Hematopoietic multipotent progenitor cell treated with erythropoietin and hydrocortisone succinate and interleukin-3 and kit ligand, for 15 days (in vitro differentiated cells): Measurements from ENCODE around the gene LINC00237.

Experiments
- DNase-seq: peaks from one replicate; pipeline ENCODE4 v3.0.0-alpha.2; 2015; ENCODE audit warnings: low spot score

LINC00237 gene

GRCh38 chr20:21125072-21125848 is 19.1 kb upstream of the LINC00237 start:
- no peak for DNase-seq

- no peak for DNase-seq
Measured at GRCh38 chr20:21124190-21124589, 18.0 kb upstream of the LINC00237 start.

- no peak for DNase-seq
Measured at GRCh38 chr20:21118782-21119181, 12.6 kb upstream of the LINC00237 start.

DNA sequence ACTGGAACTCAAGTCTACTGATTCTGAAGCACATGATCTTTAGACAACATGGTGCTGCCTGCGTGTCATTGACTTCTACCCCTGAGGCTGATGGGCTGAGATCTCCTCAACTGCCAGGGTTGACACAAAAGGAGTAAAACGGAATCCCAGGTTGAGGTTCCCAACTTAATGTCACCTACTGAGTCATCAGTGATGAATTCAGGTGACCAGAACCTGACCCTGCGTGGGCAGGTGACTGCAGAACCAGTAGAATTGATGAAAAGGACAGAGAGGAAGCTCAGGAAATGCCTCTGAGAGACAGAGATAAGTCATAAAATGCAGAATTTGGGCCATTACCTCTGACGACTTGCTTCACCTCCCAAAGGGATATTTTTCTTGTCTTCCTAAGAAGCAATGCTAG is 12.0 kb upstream of the LINC00237 start:
- no peak for DNase-seq

DNA sequence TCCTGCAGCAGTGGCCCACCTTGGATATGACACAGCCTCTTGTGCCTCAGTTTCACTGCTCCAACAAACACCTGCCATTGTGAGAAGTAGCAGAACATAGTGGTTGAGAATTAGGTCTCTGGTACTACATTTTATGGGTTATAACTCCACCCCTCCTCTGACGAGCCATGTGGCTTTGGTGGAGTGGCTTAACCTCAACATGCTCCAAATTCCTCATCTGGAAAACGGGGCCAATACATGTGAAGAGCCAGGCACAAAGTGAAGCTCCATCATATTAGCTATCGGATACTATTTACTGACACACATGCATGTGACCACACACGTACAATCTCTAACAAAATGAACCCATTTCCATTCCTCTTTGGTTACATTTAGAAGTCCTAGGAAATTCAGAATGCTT is 11.4 kb upstream of the LINC00237 start:
- DNase-seq: no peak

DNA sequence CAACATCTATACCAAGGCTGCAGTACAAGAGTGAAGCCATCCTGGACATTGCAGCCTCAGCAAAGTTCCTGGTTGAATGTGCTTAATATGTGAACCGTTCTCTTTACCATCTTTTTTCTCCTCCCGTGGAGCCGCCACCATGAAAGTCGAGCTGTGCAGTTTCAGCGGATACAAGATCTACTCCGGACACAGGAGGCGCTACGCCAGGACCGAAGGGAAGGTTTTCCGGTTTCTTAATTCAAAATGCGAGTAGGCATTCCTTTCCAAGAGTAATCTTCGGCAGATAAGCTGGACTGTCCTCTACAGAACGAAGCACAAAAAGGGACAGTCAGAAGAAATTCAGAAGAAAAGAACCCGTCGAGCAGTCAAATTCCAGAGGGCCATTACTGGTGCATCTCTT is 8.4 kb upstream of the LINC00237 start:
- DNase-seq: no peak

DNA sequence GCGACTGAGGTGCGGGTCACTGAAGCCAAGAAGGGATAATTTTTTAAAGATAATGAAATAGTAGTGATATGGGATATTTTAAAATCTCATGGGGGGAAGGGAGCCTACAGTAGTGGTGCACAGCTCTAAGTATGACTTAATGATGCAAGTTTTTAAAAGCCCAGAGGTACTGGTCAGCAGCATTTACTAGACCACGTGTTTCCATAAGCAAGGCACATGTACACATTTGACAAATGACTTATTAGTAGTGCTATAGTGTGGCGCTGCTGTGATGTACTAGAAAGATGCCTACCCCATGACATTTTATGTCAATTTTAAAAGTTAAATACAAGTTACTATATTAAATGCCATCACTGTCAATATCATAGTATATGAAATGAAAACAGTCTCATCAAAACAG is 7.5 kb upstream of the LINC00237 start:
- no peak for DNase-seq

GRCh38 chr20:21111416-21111815 is 5.3 kb upstream of the LINC00237 start:
- no peak for DNase-seq

DNA sequence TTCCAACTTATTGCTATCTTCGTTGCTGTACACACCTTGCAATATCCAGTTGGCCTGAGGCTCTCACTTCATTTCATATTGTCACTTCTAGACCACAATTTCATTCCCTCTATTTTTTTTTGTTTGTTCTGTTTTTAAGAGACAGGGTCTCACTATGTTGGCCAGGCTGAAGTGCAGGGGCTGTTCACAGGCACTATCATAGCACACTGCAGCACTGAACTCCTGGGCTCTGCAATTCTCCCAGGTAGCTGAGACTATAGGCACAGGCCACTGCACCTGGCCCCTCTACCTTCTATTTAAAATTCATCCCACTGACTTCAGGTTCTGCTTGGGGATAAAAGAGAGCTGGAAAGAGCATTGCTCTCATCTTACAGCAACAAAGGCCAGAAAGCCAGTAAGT is 4.7 kb upstream of the LINC00237 start:
- DNase-seq: no peak

DNA sequence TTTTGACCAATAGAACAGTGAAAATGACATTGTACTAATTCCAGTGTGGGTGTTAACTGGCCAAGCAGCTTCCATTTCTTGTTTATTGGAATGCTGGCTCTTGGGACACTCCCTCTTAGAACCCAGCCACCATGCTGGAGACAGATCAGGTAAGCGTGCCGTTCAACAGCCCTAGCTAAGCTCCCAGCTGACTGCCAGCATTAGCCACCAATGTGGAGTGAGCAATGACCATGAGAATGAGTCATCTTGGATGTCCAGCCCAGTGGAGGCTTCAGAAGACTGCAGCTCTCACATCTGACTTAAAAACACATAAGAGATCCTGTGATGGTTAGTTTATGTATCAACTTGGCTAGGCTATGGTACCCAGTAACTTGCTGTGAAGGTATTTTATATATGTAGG is 3.0 kb upstream of the LINC00237 start:
- no peak for DNase-seq

GRCh38 chr20:21105429-21106170 is 558 bp downstream of the LINC00237 start:
- DNase-seq: no peak

DNA sequence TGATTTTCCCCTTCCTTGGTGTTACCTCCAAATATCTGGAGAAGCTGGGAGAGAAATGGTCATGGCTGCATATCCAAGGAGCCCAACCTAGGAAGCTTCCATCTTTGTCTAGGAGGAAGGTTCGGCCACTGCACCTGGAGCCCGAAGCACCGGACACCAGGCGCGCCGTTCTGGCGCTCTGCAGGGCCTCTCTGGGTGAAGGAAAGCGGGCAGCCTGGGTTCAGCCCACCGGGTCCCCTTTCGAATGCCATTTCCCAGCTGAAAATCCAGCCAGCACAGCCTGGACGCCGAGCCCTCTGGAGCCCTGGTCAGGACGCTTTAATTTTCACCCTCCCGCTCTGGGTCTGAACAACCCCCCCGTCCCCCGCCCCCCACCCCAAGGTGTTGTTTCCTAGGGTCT is 1.2 kb downstream of the LINC00237 start:
- DNase-seq: no peak

- DNase-seq: no peak
Measured at GRCh38 chr20:21104466-21104761, 1.7 kb downstream of the LINC00237 start.

DNA sequence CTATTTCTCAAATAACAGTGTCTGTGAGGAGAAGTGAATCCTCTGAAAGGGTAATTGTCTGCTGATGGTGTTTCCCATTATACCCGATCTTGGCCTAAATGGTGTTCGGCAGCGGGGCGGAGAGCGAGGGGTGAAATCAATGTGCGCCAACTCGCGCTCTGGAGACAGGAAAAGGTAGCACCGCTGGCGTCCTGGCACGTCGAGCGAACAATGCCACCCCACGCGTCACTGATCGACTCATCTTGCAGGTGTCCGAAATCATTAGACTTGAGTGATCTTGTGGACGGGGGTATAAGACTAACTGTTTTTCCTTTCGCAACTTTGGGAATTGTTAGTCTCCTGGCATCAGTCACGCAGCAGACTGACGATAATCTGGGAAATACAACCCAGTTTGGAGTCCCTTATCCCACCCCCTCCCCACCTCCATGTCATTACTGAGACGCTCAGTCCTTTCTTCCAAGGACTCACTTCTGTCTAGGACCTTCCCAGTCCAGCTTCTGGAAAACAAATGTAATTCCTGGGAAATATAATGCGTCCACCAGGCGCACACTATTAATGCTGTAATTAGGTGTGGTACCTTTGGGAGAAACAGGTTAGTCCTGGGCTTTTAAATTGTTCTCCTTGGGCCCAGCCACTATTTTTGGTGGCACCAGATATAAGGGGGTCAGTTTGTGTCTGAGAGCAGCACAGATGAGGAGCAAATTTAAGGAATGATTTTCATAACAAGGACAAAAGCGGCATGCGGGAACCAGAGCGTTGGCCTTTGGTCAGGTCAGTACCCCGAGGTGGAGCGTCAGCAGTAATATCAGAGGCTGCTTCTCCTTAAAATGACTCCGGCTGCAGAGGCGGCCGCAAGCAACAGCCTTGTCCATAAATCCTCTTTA is 2.3 kb downstream of the LINC00237 start:
- DNase-seq: no peak

GRCh38 chr20:21102603-21103311 is 3.4 kb downstream of the LINC00237 start:
- DNase-seq: no peak

DNA sequence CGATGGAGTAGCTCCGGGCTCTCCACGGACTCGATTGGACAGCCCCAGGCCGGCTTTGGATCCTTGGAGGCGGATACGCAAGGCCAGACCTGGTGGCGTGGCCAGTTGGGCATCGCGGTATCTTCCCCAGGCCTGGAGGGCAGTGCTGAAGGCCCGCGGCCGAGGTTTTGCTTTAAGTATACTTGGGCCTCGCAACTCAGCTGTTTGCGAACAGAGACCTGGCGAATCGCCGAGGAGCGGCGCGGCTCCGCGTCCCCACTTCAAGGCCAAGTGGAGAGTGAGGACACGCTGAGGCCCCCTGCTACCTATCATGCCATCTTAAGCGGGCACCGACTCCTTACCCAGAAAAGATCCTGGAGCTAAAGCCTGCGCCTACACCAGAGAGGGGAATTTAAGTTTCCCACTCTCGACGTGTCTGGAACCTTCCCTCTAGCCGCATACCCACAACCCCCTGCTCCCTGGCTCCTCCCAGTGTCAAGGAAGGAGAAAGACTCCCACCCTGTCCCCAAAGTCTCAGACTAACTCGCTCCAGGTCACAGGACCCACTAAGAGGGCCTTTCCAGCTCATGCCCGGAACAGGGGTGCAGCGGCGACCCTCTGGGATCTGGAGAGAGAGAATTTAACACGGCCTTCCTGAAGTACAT is 4.1 kb downstream of the LINC00237 start:
- no peak for DNase-seq

DNA sequence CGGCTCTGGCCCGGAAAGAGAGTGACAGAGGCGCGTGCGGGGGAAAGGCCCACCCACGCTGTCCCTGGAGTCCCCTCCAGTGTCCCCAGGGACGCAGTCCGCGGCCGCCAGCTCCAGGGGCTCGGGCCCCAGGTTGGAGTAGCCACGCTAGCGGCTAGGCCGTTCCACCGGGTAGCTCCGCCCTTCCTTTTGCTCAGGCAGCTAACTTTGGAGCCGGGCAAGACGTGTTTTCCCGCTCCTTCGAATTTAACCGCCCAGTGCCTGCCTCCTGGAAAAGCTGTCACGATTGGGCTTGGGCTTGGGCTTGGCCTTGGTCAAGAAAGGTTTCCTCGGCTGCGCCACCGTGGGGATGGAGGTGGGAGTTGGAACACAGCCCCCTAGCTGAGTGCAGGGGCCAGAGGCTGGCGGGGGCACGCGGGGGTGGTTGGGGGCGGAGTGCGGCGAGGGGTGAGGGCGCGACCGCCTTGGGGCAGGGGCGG is 4.7 kb downstream of the LINC00237 start:
- DNase-seq: no peak

DNA sequence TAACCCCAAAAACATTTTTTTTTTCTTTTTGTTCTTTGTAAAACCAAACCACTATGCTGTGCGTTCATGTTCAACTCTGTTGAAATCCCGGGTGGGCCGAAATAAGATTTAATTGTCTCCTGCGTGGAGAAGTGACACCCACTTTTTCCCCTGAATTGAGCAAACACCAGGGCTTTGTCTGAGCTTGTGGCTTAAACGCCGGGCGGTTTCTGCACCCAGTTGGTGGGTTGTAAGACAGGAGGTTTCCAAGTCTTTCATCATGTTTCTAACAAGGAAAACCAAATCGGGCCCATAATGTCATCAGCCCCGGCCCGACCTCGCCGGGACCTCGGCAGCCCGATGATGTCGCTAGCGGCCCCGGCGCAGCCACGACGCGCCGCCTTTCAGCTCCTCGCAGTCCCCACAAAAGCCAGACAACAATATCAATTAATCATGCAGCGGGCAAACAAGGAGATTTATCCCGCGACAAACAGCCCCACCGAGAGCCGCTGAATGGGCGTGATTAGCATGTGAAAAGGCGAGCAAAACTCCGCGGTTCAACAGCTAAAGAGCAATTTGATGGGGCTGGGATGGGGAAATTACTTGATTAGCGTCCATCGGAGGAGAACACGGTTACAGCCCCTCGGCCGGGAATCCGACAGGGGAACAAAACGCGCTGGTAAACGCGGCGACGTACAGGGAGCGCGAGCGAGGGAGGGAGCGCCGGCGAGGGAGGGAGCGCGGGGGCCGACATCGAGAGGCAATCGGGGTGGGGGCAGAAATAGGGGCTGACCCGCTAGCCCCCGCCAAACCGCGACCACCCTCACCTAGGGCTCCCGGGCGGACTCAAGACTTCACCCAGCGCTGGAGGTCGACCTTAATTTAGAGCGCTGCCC is 5.3 kb downstream of the LINC00237 start:
- no peak for DNase-seq

GRCh38 chr20:21099751-21100577 is 6.2 kb downstream of the LINC00237 start:
- peak; percentile 4 for DNase-seq
